Small intestine (tissue), 7 donors: ENCODE results near the gene UVRAG. TPM values are rescaled to one million over a fixed set of nuclear protein-coding genes. Genes with fewer than 3 reads are reported as not detected.

Source experiments
- DNase-seq, 2 donors: peaks; one replicate each; pipeline versions ENCODE4 v3.0.0 to v3.0.0-alpha.2; 2013
- FAIRE-seq: peaks from 2 replicates; lab custom pipeline; 2012; peaks lifted over from hg19 to GRCh38; lab: Jason Lieb, UNC
- H3K27ac ChIP-seq, 3 donors: one replicate each; pipeline ENCODE4 v1.5.1; 2013; ENCODE audit warnings: low read length in 2 of 3, mild to moderate bottlenecking in 2 of 3, control low read depth in 1 of 3, inconsistent platforms in 1 of 3, low read depth in 1 of 3, moderate library complexity in 1 of 3
- H3K27me3 ChIP-seq, 3 donors: one replicate each; pipeline ENCODE4 v1.6.1; 2013; ENCODE audit warnings: low read length in 3 of 3, inconsistent platforms in 1 of 3; ENCODE audit not compliant: control insufficient read depth in 3 of 3, insufficient read depth in 3 of 3
- H3K36me3 ChIP-seq, 3 donors: one replicate each; pipeline ENCODE4 v1.6.1; 2013; ENCODE audit warnings: low read length in 3 of 3, inconsistent platforms in 1 of 3, low read depth in 1 of 3, mild to moderate bottlenecking in 1 of 3, moderate library complexity in 1 of 3; ENCODE audit not compliant: control insufficient read depth in 3 of 3, insufficient read depth in 2 of 3
- H3K4me1 ChIP-seq, 3 donors: one replicate each; pipeline ENCODE4 v1.6.1; 2013; ENCODE audit warnings: low read length in 2 of 3, inconsistent platforms in 1 of 3, low read depth in 1 of 3, mild to moderate bottlenecking in 1 of 3, moderate library complexity in 1 of 3; ENCODE audit not compliant: control insufficient read depth in 3 of 3, insufficient read depth in 2 of 3
- H3K4me3 ChIP-seq, 3 donors: one replicate each; pipeline ENCODE4 v1.5.1; 2013; ENCODE audit warnings: low read length in 3 of 3, control low read depth in 1 of 3, inconsistent platforms in 1 of 3, low read depth in 1 of 3, mild to moderate bottlenecking in 1 of 3, moderate library complexity in 1 of 3
- H3K9me3 ChIP-seq, 2 donors: one replicate each; pipeline ENCODE4 v1.6.1; 2013; ENCODE audit warnings: low read depth in 1 of 2, low read length in 1 of 2; ENCODE audit not compliant: control insufficient read depth in 2 of 2, insufficient read depth in 1 of 2
- WGBS, 3 donors: extraction: QIAGEN DNeasy Blood & Tissue Kit; methylation state at CpG; one replicate each; pipeline ENCODE4 v1.1.7; 2013; 5-methylcytosine and 5-hydroxymethylcytosine counted together
- polyA plus RNA-seq, 4 donors: library from polyadenylated mRNA; stranded (reverse) in 3 of 4; unstranded in 1 of 4; fragments of 200-250 nt in 3 of 4; fragments of 120-200 nt in 1 of 4; gene quantifications; one replicate each; pipeline versions ENCODE4 v1.2.1 to v1.2.3, GENCODE V29; 2013
- donor health status: healthy with polysubstance abuse.
- donor health status: control.
- donor health status: control.
- donor health status: Bipolar disorder and iron deficiency.
- donor health status: healthy.

The UVRAG gene
- polyA plus RNA-seq, 4 donors, result 5.4 to 13.2 (median 7.1) TPM

DNA sequence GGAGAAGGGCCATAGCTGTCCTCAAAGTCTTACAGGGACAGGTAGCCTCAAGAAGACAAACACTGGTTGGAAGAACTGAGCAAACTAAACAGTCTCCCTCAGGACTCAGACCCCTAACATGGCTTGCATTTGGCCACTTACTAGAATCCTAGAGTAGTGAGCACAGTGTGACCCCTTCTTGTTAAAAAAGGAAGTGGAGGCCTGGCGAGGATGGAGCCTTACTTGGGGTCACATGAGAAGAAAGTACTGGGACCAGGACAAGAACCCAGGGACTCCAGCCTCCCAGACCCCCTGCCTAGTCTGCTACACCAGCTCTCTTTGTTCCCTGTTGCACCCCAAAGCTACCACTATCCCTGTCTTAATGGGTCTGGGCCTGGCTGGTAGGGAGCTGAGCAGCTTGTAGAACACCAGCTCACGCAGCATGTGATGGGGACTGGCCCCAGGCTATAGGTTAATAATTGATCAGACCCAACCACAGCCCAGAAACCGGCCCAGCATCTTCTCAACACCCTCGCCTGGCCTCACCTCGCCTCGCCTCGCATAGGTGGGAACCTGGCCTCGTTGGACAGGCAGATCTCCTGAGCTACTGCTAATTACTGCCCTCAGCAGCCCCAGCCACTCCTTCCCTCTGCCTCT lies 28.8 kb upstream of the UVRAG start:
- H3K4me3 ChIP-seq, result no peak overlapping the region
- no peaks in the 10 kb centered on the region for H3K27me3 ChIP-seq
- peak overlapping the region in 1 of 3 donors; percentile 72 for H3K27ac ChIP-seq
- 31 to 72% (median 40%) methylated on average over 8 of the region's 8 CpGs for WGBS, 3 donors
- H3K9me3 ChIP-seq, result no peaks in the 10 kb centered on the region
- DNase-seq, result peak; percentile 87 to 95
- peaks cover 0 to 48% (median 0%) of the 10 kb centered on the region in 3 donors for H3K4me1 ChIP-seq
- peaks cover 0 to 77% (median 0%) of the 10 kb centered on the region in 3 donors for H3K36me3 ChIP-seq
- no peak for FAIRE-seq

DNA sequence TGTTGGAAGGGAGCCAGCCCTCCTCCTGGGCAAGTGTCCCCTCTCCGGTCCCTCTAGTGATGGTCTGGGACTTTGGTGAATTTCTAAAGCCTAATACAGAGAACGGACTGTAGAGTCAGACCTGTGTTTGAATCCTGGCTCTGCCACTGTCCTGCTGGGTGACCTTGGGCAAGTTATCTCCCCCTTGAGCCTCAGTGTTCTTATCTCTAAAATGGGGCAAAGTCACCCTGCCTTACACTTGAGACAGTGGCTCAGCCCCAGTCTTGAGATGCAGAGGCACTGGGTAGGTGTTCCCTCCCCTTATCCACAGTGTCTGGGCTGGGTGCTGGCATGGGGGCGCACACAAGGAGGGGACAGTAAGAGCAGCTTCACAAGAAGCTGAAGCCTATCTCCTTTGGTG lies 25.5 kb upstream of the UVRAG start:
- Histone ChIP-seq H3K27ac (no peak overlapping the region), H3K27me3 (no peaks in the 10 kb centered on the region), H3K9me3 (no peaks in the 10 kb centered on the region), H3K4me3 (no peak overlapping the region), H3K4me1 (peaks cover 0 to 29% (median 0%) of the 10 kb centered on the region in 3 donors), H3K36me3 (peaks cover 0 to 88% (median 0%) of the 10 kb centered on the region in 3 donors)
- no peak for FAIRE-seq
- 92 to 98% (median 97%) methylated on average over 3 of the region's 3 CpGs for WGBS, 3 donors
- no peak for DNase-seq

DNA sequence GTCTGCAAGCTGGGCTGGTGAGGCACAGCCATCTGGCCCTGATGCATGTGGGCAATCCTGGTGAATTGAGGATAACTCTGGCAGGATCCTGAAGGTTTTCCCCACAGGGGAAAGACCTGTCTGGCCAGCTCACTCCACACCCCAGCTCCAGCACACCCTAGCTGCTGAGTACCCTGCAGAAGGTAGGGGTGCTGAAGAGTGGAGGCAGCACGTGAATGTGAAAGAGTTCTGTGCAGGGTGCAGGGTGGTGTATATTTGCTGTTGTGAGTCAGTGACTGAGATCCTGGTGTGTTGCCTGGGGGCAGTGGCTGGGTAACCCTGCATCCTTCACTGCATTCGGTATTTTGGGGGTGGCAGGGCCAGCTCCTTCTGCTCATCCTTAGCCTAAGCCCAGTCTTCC lies 24.0 kb upstream of the UVRAG start:
- no peak for FAIRE-seq
- 75 to 84% (median 79%) methylated on average over 2 of the region's 2 CpGs for WGBS, 3 donors
- peaks cover 0 to 82% (median 0%) of the 10 kb centered on the region in 3 donors for H3K36me3 ChIP-seq
- peaks cover 0 to 22% (median 0%) of the 10 kb centered on the region in 3 donors for H3K4me1 ChIP-seq
- DNase-seq, result no peak
- no peak overlapping the region for H3K27ac ChIP-seq
- no peaks in the 10 kb centered on the region for H3K27me3 ChIP-seq
- no peaks in the 10 kb centered on the region for H3K9me3 ChIP-seq
- no peak overlapping the region for H3K4me3 ChIP-seq

DNA sequence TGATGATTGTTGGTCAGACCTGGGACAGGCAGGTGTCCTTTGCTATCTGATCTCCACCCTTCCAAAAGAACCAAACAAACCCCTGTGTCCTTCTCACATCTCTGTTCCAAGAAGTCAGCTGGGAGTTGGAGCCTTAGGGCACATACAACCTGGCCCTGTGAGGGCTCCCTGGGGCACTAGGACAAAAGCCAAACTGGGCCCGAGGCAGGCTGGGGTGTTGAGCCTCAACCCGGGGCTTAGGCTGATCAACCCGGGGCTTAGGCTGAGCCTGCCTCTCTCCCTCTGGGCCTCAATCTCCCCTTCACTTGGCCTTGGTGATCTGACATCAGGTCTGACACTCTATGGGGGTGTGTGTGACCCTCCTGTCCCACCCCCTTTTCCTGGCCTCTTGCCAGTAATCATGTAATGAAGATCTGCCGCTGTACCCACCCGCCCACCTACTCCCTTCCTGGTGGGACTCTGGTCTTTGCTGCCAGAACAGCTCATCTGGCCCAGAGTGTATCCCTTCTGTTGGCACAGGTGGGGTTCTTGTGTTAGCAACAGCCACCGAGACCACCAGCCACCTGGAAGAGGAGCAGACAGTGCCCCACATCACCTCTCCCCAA lies 22.8 kb upstream of the UVRAG start:
- Histone ChIP-seq H3K4me1 (peaks cover 0 to 23% (median 0%) of the 10 kb centered on the region in 3 donors), H3K36me3 (peaks cover 0 to 90% (median 0%) of the 10 kb centered on the region in 3 donors), H3K27me3 (no peaks in the 10 kb centered on the region), H3K9me3 (no peaks in the 10 kb centered on the region), H3K27ac (no peak overlapping the region), H3K4me3 (no peak overlapping the region)
- no peak for DNase-seq
- 89 to 91% (median 90%) methylated on average over 6 of the region's 6 CpGs for WGBS, 3 donors
- no peak for FAIRE-seq

DNA sequence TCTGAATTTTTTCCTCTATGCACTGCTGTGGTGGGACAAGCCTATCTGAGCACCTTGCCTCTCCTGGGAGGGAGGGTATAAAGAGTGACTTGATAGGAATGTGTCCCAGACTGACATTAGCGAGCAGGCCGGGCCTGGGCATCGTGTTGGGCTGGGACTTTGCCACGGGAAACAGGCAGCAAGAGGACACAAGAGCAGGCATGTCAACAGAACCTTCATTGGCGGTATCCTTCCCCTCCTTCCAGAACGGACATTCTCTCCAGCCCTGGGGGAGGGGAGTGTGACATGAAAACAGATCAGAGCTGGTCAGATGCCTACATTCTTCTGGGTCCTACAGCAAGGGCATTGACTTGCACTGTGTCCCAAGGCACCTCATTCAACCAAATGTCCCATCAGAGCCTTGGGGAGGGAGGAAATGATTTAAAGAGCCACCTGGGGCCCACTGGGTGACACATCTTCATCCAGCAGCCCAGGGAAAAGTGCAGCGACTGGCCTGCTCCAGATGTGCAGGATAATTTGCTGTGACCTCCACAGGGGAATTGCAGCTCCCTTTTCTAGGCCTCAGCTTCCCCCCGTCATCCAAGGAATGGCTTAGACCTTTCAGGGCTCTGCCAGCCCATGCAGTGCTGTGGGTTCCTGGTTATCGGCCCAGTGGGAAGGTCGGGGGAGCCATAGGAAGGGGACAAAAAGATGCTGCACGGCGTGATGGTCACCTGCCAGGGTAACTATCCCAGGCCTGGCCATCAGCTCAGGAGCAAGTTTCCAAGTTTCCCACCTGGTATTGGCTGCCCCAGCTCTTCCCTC lies 21.8 kb upstream of the UVRAG start:
- no peak overlapping the region for H3K4me3 ChIP-seq
- DNase-seq (no peak), FAIRE-seq (no peak)
- H3K36me3 ChIP-seq, result peaks cover 0 to 90% (median 0%) of the 10 kb centered on the region in 3 donors
- H3K27me3 ChIP-seq, result no peaks in the 10 kb centered on the region
- no peaks in the 10 kb centered on the region for H3K9me3 ChIP-seq
- H3K27ac ChIP-seq, result no peak overlapping the region
- WGBS, 3 donors, result 83 to 91% (median 90%) methylated on average over 12 of the region's 12 CpGs
- H3K4me1 ChIP-seq, result peaks cover 0 to 18% (median 0%) of the 10 kb centered on the region in 3 donors

- H3K27me3 ChIP-seq, result no peaks in the 10 kb centered on the region
- no peaks in the 10 kb centered on the region for H3K9me3 ChIP-seq
- 77 to 94% (median 81%) methylated on average over 2 of the region's 2 CpGs for WGBS, 3 donors
- DNase-seq (no peak), FAIRE-seq (no peak)
- peaks cover 0 to 18% (median 0%) of the 10 kb centered on the region in 3 donors for H3K4me1 ChIP-seq
- no peak overlapping the region for H3K27ac ChIP-seq
- no peak overlapping the region for H3K4me3 ChIP-seq
- H3K36me3 ChIP-seq, result peaks cover 0 to 89% (median 0%) of the 10 kb centered on the region in 3 donors
Observed at GRCh38 chr11:75793966-75794365, 21.0 kb upstream of the UVRAG start.

- FAIRE-seq (no peak), DNase-seq (peak; percentile 29 to 51)
- Histone ChIP-seq H3K36me3 (peaks cover 0 to 88% (median 0%) of the 10 kb centered on the region in 3 donors), H3K27me3 (no peaks in the 10 kb centered on the region), H3K9me3 (no peaks in the 10 kb centered on the region), H3K4me3 (no peak overlapping the region), H3K27ac (peak overlapping the region in 1 of 3 donors; percentile 21), H3K4me1 (peaks cover 0 to 18% (median 0%) of the 10 kb centered on the region in 3 donors)
- WGBS, 3 donors, result 47 to 64% (median 50%) methylated on average over 4 of the region's 4 CpGs
Observed at GRCh38 chr11:75795276-75796090, 19.5 kb upstream of the UVRAG start.

GRCh38 chr11:75796091-75796435 lies 18.9 kb upstream of the UVRAG start:
- Histone ChIP-seq H3K27ac (peak overlapping the region in 1 of 3 donors; percentile 21), H3K9me3 (no peaks in the 10 kb centered on the region), H3K4me1 (peaks cover 0 to 18% (median 0%) of the 10 kb centered on the region in 3 donors), H3K4me3 (no peak overlapping the region), H3K27me3 (no peaks in the 10 kb centered on the region), H3K36me3 (peaks cover 0 to 87% (median 0%) of the 10 kb centered on the region in 3 donors)
- 79 to 91% (median 86%) methylated on average over 2 of the region's 2 CpGs for WGBS, 3 donors
- no peak for FAIRE-seq
- no peak for DNase-seq
